NCI-H1105 (cell line): ENCODE data around the gene S100A4.
A peak's percentile ranks its signal among the peaks of the same experiment; 100 is the strongest.
"Not testable (repeated sequence)": the region's sequence is repeated elsewhere in the genome, so short reads cannot be mapped to it uniquely, and the experiment has no call there.

ENCODE experiments used
- DNase-seq: peaks from one replicate; lab custom pipeline; 2025; lab: John Stamatoyannopoulos, UW

The S100A4 gene

DNA sequence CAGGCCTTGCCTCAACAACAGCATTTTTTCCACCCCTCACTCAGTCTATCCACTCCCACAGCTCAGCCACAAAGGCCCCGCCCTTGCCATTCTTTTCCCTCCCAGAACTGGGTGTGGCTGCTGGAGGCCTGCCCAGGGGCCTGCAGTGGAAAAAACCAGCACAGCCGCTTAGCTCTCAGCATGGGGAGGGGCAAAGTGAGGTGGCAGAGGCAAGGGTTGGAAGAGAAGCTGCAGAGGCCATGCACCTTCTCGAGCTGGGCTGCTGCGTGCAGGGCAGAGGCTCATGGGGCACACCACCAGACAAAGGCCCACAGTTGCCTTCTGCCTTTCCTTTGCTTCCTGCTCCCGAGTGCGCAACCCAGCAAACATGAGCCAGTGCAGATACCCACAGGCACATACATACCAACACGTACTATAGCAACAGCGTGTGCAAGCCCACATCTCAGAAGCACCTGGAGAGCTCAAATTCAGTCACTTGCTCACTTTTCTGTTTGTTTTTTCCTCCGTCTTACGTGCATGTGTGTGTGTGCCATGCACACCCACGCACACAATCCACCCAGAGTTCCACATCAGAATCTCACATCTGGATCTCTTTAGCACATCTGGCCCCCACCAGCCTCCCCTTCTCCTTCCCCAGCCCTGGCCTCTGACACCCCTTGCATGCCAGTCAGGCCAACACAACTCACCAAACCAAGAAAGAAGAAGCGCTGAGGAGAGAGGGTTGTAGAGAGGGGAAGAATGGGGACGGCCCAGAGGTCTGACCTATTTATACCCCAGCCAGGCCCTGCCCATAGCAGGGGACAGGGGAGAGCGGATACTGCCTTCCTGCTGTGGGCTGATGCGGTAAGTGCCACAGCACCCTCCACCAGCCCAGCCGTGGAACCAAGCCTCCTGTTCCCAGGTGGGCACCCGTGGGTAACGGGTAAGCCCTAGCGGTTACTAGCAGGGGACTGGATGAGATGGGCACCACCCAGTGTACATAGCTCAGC is at the start of gene S100A4:
S100A4 (minus strand) TSS at position 740 of the 989 bp plus-strand sequence. CDS start 1,012 bp downstream, outside the sequence.
- DNase-seq: no peak

DNA sequence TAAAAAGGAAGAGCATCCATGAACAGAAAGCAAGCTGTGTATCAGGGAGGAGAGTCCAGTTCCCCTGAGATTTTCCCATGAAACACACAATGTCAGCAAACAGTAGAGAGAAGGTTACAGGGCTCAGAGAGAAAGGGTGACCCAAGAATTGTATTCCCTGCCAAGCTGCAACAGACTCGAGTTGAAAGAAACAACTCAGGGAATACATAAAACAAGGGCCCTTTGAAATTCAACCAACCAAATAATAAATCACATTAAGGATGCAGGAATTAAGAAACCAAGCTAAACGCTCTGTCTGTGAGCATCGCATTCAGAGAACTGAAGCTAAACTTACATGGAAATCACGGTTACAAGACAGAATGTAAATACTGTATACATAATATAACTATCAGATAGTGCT is 47.1 kb upstream of the S100A4 start:
- no peak for DNase-seq

DNA sequence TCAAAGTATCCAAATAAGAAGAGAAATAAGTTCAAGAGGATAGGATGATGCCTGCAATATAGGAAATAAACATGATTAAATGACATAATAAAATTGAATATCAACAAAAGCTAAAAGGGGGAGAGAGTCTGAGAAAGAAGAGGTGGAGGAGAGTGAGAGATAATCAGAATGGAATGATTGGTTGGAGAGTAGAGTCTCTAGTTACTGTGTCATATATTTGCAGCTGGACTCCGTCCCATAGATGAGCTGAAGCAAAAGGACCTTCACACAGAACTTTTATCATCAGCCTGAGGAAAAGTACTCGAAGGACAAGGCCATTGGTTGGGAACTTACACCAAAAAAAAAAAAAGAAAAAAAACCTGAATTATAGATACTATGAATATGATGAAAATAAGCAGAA is 42.9 kb upstream of the S100A4 start:
- DNase-seq: no peak

DNA sequence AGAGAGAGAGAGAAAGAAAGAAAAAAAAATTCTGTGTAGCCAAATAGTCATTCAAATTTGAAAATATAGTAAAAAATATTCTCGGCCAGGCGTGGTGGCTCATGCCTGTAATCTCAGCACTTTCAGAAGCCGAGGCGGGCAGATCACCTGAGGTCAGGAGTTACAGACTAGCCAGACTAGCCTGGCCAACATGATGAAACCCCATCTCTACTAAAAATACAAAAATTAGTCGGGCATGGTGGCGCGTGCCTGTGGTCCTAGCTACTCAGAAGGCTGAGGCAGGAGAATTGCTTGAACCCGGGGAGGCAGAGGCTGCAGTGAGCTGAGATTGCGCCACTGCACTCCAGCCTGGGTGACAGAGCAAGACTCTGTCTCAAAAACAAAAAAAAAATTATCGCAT is 42.4 kb upstream of the S100A4 start:
- not testable (repeated sequence) for DNase-seq

DNA sequence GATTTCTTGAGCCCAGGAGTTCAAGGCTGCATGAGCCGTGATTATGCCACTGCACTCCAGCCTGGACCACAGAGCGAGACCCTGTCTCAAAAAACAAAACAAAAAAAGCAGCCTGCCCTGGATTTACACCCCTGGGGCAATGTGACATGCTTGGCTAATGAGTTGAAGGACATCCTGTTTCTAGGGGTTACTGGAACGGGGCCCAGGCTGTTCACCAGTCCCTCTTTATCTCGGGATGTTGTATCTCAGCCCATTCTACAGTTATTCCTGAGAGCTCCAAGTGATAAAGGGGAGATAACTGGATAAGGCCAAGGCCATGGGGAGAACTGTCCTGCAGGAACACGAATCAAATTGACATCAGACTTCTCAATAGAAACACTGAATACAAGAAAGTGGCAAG is 41.7 kb upstream of the S100A4 start:
- no peak for DNase-seq

DNA sequence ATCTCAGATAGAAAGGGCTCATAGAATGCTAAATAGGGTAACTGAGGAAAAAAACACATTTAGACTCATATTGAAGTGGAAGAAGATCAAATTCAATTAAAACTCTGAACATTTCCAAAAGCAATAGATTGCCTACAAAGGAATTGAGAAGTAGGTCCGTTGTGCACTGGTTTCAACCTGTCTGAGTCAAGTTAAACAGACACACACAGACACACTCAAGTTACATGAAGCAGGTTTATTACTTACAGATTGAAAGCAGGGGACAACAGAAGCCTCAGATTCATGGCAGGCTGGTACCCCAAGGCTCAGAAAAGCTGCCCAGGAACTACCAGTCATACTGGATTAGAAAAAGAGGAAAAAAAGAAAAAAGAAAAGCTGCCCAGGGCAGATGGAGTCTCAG is 40.7 kb upstream of the S100A4 start:
- DNase-seq: no peak

DNA sequence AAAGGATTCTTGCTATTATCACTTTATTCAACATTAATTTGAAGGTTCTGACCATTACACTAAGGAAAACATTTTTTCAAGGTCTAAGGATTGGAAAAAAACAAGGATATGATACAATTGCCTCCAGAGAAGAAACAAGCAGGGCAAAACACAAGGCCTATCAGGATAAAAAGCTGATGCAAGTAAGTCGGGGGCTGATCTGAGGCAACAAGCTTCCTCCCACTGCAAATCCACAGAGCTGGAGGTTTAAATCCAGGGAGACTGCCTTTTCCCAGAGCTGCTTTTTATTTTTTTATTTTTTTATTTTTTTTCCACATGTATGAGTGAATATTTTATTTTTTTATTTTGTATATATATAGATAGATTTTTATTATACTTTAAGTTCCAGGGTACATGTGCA is 39.4 kb upstream of the S100A4 start:
- DNase-seq: no peak

DNA sequence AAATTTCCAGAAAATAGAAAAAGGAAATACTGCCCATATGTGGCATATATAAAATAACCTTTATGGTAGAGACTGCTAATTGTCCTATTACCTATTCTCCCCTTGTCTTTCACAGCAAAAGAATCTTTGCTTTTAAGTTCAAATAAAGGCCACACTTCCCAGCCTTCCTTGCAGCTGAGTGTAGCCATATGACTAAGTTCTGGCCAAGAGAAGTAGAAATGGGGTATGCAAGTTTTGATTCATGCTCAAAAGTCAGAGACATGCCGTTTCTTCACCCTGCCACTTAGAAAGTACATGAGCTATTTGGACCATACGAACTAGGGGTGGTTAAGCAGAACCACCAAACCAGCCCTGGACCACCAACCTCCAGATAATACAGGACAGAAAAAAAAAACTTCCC is 38.4 kb upstream of the S100A4 start:
- DNase-seq: no peak

DNA sequence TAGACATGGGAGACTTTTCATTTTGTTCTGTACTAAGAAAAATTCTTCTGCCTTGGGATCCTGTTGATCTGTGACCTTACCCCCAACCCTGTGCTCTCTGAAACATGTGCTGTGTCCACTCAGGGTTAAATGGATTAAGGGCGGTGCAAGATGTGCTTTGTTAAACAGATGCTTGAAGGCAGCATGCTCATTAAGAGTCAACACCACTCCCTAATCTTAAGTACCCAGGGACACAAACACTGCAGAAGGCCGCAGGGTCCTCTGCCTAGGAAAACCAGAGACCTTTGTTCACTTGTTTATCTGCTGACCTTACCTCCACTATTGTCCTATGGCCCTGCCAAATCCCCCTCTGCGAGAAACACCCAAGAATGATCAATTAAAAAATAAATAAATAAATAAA is 37.9 kb upstream of the S100A4 start:
- DNase-seq: not testable (repeated sequence)

DNA sequence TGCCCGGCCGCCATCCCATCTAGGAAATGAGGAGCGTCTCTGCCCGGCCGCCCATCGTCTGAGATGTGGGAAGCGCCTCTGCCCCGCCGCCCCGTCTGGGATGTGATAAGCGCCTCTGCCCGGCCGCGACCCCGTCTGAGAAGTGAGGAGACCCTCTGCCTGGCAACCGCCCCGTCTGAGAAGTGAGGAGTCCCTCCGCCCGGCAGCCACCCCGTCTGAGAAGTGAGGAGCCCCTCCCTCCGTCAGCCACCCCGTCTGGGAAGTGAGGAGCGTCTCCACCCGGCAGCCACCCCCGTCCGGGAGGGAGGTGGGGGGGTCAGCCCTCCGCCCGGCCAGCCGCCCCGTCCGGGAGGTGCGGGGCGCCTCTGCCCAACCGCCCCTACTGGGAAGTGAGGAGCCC is 37.2 kb upstream of the S100A4 start:
- DNase-seq: not testable (repeated sequence)

DNA sequence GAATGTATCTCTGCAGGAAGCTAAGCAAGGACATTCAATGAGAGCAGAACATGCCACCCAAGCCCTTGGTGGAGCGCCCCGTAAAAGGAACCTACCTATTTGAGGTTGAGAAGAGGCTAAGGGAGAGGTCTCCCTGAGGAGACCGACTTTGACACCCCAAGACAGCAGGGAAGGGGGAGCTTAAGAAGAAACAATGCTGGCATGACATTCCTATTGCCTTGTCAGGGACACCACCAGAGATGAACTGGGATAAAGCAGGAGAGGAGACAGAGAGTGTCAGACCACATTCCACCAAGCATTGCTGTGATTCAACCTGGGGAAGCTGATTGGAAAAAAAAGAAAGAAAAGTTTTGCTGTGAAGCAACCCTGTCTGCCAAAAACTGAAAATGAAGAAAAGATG is 33.3 kb upstream of the S100A4 start:
- DNase-seq: no peak

DNA sequence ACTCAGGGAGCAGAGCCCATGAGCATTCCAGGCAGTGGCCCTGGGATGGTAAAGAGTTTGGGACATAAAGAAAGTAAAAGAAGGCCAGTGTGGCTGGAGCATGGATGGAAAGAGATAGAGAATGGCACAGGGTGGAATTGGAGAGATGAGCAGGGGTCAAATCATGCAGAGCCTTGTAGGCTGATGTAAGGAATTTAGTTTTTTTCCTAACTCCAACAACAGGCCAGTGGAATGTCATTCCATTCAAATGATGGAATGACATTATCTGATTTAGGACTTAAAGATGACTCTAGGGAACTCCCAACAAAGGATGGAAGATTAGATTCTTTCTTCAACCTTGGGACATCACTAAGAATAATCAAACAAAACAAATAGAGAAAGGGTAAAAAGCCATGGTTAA is 32.9 kb upstream of the S100A4 start:
- DNase-seq: no peak

DNA sequence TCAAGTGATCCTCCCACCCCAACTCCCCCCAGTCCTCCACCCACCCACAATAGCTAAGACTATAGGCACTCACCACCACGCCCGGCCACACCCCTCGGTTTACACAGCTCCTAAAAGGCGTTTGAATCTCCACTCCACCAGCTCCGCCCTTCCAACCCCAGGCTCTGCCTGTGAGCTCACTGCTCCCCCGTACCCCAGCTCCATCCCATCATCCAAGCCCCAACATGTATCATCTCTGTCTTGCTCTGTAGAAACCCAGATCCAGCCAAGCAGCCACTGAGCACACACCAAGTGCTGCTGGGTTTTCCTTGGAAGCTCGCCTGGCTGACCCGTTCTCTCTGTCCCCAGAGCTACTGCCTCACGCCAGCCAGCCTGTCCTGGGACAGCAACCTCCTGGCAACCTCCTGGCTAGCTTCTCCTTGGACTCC is 32.0 kb upstream of the S100A4 start:
- DNase-seq: no peak

DNA sequence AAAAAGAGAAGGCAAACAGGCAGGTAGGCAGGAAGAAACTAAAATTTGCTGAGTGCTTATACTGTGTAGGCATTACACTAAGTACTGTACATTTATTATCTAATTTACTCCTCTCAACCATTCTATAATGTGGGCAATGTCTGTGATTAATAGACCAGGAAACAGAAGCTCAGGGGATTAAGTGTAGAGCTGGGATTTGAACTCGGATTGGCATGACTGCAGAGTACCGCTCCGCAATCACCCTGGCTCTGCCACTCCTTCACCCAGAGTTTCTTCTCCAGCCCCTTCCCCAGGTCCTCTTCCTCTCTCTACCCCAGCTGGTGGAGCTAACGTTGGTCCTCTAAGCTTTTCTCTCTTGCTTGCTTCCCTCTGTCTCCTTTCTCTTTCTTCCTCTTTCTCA is 31.5 kb upstream of the S100A4 start:
- DNase-seq: no peak

DNA sequence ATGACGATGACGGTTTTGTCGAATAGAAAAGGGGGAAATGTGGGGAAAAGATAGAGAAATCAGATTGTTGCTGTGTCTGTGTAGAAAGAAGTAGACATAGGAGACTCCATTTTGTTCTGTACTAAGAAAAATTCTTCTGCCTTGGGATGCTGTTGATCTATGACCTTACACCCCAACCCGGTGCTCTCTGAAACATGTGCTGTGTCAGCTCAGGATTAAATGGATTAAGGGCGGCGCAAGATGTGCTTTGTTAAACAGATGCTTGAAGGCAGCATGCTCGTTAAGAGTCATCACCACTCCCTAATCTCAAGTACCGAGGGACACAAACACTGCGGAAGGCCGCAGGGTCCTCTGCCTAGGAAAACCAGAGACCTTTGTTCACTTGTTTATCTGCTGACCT is 29.9 kb upstream of the S100A4 start:
- not testable (repeated sequence) for DNase-seq

DNA sequence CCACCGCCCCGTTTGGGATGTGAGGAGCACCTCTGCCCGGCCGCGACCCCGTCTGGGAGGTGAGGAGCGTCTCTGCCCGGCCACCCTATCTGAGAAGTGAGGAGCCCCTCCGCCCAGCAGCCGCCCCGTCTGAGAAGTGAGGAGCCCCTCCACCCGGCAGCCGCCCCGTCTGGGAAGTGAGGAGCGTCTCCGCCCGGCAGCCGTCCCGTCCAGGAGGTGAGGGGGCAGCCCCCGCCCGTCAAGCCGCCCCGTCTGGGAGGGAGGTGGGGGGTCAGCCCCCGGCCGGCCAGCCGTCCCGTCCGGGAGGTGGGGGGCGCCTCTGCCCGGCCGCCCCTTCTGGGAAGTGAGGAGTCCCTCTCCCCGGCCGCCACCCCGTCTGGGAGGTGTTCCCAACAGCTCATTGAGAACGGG is 29.5 kb upstream of the S100A4 start:
- not testable (repeated sequence) for DNase-seq

DNA sequence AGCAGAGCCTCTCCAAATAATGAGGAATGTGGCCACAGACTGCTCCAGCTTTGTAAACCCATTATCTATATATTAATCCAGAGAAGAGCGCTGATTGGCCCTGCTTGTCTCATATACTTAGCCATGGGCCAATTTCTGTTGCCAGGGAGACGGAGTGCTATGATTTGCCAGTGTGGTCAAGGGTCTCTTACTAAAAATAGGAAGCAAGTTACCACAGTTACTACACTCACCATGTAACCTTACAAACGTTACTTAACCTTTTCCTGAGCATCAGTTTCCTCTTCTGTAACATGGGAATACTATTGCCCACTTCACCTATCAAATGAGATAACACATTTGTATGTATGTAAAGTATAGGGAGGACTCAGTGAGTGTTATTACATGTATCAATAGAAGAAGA is 27.7 kb upstream of the S100A4 start:
- no peak for DNase-seq

DNA sequence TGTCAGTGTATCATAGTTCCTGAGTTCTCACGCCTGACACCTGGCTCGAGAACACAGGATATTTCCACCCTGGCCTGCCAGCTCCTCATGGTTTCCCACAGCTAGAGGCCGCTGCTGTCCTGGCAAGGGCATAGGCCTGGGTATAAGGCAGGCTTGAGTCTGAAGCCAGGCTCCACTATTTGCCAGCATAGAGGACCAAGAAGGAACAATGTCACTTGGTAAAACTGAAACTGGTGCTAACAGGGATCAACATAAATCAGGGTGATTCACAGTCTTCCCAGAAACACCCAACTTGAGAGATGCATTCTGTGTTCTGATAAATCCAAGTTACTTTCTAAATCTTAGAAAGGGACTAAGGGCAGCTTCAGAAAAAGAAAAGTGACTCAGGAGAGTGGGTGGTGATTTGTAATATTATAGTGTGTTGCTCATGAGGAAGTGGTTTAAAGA is 27.0 kb upstream of the S100A4 start:
- DNase-seq: no peak

DNA sequence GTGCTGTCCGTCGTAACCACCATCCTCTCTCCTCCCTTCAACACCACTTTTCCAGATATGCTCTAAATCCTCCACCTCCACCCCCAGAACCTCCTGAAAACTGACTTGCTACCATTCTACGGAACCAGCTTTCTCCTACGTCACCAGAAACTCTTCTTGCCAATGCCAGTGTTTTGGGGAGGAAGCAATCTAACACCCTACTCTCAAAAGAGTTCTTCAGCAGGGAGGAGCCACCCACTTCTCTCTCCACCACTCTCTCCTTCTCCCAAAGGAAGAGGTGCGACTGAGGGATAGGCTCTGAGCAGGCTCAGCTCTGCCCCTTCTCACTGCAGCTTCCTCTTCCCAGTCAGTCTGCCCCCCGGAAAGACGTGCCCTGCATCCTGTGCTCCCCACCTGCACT is 26.1 kb upstream of the S100A4 start:
- no peak for DNase-seq

DNA sequence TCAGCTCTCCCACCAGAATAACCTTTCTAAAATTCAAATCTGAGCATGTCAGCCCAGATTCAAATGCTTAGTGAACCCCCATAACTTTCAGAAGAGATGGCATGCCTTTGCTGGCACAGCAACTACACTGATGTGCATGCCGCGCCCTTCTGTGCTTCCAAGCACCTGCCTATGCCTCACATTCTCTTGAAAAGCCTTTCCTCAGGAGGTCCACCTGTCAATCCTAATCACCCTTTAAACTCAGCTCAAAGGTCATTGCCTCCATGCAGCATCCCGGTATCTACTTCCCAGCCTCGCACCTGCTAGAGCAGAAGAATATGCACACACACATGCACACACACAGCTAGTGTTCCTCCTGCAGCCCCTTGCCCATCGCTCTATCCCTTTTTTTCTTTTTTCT is 25.3 kb upstream of the S100A4 start:
- no peak for DNase-seq

DNA sequence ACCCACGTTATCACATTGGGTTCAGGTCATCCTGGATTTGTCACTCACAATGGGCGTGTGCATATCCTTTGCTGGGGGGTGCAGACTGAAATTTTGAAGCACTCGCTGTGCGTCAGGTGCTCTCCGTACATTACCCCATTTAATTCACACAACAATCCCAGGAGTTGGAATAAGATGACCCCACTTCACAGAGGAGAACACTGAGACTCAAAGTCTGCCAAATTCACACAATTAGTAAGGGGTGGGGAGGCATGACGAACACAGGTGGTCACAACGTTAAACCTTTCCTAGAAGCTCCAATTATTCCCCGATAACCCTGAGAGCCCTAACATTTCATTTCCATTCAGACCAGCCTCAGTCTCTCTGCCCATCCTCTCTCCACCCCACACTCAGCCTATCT is 23.9 kb upstream of the S100A4 start:
- DNase-seq: no peak

DNA sequence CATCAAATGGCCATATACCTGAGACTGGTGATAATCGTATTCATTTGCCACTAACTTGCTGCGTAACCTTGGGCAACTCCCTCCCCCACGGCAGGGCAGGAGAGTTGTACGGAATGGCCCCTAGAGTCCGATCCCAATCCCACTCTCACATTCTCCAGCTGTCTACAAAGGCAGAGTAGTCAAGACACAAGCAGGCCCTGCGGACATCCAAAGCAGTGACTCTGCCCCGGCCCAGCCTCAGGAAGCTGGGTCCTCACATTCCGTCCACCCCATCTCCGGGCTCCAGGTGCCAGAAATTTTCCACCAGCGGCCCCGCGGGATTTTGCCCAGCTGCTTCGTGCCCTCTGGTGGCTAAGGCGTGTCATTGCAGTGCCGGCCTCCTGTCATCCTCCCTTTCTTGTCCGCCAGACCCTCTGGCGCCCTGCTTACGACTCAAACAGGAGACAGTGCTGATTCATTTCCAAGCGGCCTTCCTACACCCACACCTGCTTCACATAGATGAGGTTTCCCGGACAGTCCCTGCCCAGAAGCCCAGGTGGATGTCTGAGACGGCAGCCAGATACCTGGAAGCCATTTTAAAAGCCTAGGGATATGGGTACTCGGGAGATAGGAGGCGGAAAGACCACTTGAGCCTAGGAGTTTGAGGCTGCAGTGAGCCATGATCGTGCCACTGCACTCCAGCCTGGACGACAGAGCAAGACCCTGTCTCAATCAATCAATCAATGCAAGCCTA is 22.9 kb upstream of the S100A4 start:
- DNase-seq: peak; percentile 89
